Neuronal stem cell (in vitro differentiated cells): ENCODE results near the gene BRD8.

Experiments used
- DNase-seq: peaks from one replicate; pipeline ENCODE4 v3.0.0-alpha.2; 2013; ENCODE audit warnings: low spot score
- H2AFZ ChIP-seq: one replicate; pipeline ENCODE4 v1.6.1; 2013; ENCODE audit warnings: mild to moderate bottlenecking, low read length, inconsistent platforms
- H2AK5ac ChIP-seq: 2 replicates; pipeline ENCODE4 v1.6.1; 2013; ENCODE audit warnings: low read depth, mild to moderate bottlenecking, inconsistent platforms, low read length, moderate library complexity, mixed read lengths
- H2BK120ac ChIP-seq: 2 replicates; pipeline ENCODE4 v1.6.1; 2013; ENCODE audit warnings: low read depth, mild to moderate bottlenecking, inconsistent platforms, low read length, moderate library complexity, mixed read lengths
- H2BK12ac ChIP-seq: one replicate; pipeline ENCODE4 v1.6.1; 2013; ENCODE audit warnings: low read length, inconsistent platforms
- H2BK15ac ChIP-seq: 2 replicates; pipeline ENCODE4 v1.6.1; 2013; ENCODE audit warnings: mild to moderate bottlenecking, low read length, inconsistent platforms, mixed read lengths
- H2BK5ac ChIP-seq: one replicate; pipeline ENCODE4 v1.6.1; 2013; ENCODE audit warnings: inconsistent platforms, mild to moderate bottlenecking, low read length, moderate library complexity
- H3K14ac ChIP-seq: one replicate; pipeline ENCODE4 v1.6.1; 2013; ENCODE audit warnings: low read length, inconsistent platforms
- H3K18ac ChIP-seq: 2 replicates; pipeline ENCODE4 v1.6.1; 2013; ENCODE audit warnings: low read length, inconsistent platforms
- H3K23ac ChIP-seq: 2 replicates; pipeline ENCODE4 v1.6.1; 2013; ENCODE audit warnings: low read depth, mild to moderate bottlenecking, mixed read lengths, low read length, inconsistent platforms; ENCODE audit not compliant: poor library complexity
- H3K27ac ChIP-seq: replicated peaks from 3 replicates; pipeline ENCODE4 v1.5.1; 2013; ENCODE audit warnings: low read length, inconsistent platforms
- H3K27me3 ChIP-seq, 3 experiments: 2 replicates each; pipeline ENCODE4 v1.6.1; 2013; ENCODE audit warnings: low read length in 3 of 3, mild to moderate bottlenecking in 2 of 3, inconsistent platforms in 1 of 3, low read depth in 1 of 3, mixed read lengths in 1 of 3, moderate library complexity in 1 of 3; ENCODE audit not compliant: control insufficient read depth in 3 of 3, insufficient read depth in 3 of 3
- H3K36me3 ChIP-seq, 2 donors: replicated peaks in 1 of 2; 2 replicates each; pipeline ENCODE4 v1.6.1; 2013; ENCODE audit warnings: low read length in 2 of 2; ENCODE audit not compliant: control insufficient read depth in 2 of 2, insufficient read depth in 2 of 2
- H3K4ac ChIP-seq: 2 replicates; pipeline ENCODE4 v1.6.1; 2013; ENCODE audit warnings: inconsistent platforms, mild to moderate bottlenecking, low read length, moderate library complexity
- H3K4me1 ChIP-seq, 2 donors: 1 replicate in 1 of 2; 2 replicates in 1 of 2; pipeline ENCODE4 v1.6.1; 2013; ENCODE audit warnings: low read length in 2 of 2, low read depth in 1 of 2; ENCODE audit not compliant: control insufficient read depth in 2 of 2, insufficient read depth in 1 of 2
- H3K4me2 ChIP-seq: one replicate; pipeline ENCODE4 v1.6.1; 2013; ENCODE audit warnings: mild to moderate bottlenecking, low read length, inconsistent platforms; ENCODE audit not compliant: insufficient read depth, poor library complexity, severe bottlenecking
- H3K4me3 ChIP-seq, 2 donors: 2 replicates each; pipeline ENCODE4 v1.5.1; 2013; ENCODE audit warnings: low read length in 2 of 2, mild to moderate bottlenecking in 2 of 2, inconsistent platforms in 1 of 2, moderate library complexity in 1 of 2
- H3K79me1 ChIP-seq: one replicate; pipeline ENCODE4 v1.6.1; 2013; ENCODE audit warnings: low read depth, mild to moderate bottlenecking, inconsistent platforms, low read length, moderate library complexity
- H3K9ac ChIP-seq: one replicate; pipeline ENCODE4 v1.6.1; 2013; ENCODE audit warnings: mild to moderate bottlenecking, low read depth, low read length, inconsistent platforms; ENCODE audit not compliant: poor library complexity
- H3K9me3 ChIP-seq, 2 donors: replicated peaks in 1 of 2; 2 replicates each; pipeline versions ENCODE3 to v1.6.1; 2013; ENCODE audit warnings: low read length in 2 of 2, mild to moderate bottlenecking in 2 of 2, inconsistent platforms in 1 of 2, low read depth in 1 of 2, mixed read lengths in 1 of 2, moderate library complexity in 1 of 2; ENCODE audit not compliant: control insufficient read depth in 2 of 2, insufficient read depth in 1 of 2
- H4K8ac ChIP-seq: one replicate; pipeline ENCODE4 v1.6.1; 2013; ENCODE audit warnings: low read depth, mild to moderate bottlenecking, inconsistent platforms, low read length, moderate library complexity
- H4K91ac ChIP-seq: one replicate; pipeline ENCODE4 v1.6.1; 2013; ENCODE audit warnings: low read length, low read depth, mild to moderate bottlenecking, inconsistent platforms; ENCODE audit not compliant: poor library complexity
- WGBS, 2 donors: extraction: QIAGEN DNeasy Blood & Tissue Kit; methylation state at CpG; one replicate each; pipeline ENCODE4 v1.1.7; 2013; ENCODE audit warnings: missing lambda C conversion rate in 2 of 2, mixed read lengths in 1 of 2; ENCODE audit not compliant: insufficient read length in 2 of 2, insufficient replicate concordance in 1 of 2; ENCODE audit errors: extremely low coverage in 2 of 2; 5-methylcytosine and 5-hydroxymethylcytosine counted together

The BRD8 gene

DNA sequence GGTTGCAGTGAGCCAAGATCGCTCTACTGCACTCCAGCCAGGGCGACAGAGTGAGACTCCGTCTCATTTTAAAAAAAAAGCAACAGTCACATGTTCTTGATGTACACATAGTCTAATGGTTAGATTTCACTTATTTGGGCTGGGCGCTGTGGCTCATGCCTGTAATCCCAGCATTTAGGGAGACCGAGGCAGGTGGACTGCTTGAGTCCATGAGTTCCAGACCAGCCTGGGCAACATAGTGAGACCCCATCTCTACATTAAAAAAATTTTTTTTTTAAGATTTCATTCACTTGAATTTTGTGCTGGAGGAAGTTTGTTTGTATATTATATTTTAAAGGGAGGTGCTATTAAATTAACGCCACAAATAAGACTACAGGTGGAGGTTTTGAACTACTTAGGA, 72.7 kb downstream of the BRD8 start:
- no peaks in the 10 kb centered on the region for H3K79me1 ChIP-seq
- H2AFZ ChIP-seq: no peak overlapping the region
- H3K4ac ChIP-seq: no peak overlapping the region
- peaks cover 0 to 6% of the 10 kb centered on the region in 2 donors for H3K4me1 ChIP-seq
- no peak overlapping the region for H3K27ac ChIP-seq
- no peak overlapping the region for H4K91ac ChIP-seq
- H3K9ac ChIP-seq: no peak overlapping the region
- WGBS, 2 donors: no CpG with 5 or more reads among the region's 6 CpGs
- no peak overlapping the region for H2AK5ac ChIP-seq
- H2BK12ac ChIP-seq: no peak overlapping the region
- DNase-seq: no peak
- no peak overlapping the region for H3K18ac ChIP-seq
- no peaks in the 10 kb centered on the region for H3K36me3 ChIP-seq
- no peak overlapping the region for H3K4me2 ChIP-seq
- no peak overlapping the region for H3K4me3 ChIP-seq
- H2BK120ac ChIP-seq: no peak overlapping the region
- no peaks in the 10 kb centered on the region for H3K9me3 ChIP-seq
- H3K23ac ChIP-seq: no peak overlapping the region
- no peak overlapping the region for H3K14ac ChIP-seq
- H4K8ac ChIP-seq: no peak overlapping the region
- H2BK15ac ChIP-seq: no peak overlapping the region
- no peak overlapping the region for H2BK5ac ChIP-seq
- H3K27me3 ChIP-seq: peaks cover 0 to 13% (median 0%) of the 10 kb centered on the region in 3 experiments

DNA sequence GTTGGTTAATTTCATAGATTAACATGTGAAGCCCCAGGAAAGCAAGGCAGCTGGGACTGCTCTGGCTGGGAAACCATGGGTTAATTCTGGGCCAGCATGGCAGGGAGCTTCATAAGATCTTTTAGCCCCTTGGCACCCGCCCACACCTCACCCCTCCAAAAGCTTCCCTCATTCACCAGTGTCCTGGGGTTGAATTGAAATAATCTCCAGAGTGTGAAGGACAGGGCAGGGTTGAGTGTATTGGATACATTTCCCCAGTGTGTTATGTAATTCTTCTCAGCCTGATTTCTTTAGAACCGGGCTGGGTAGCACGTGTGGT, 75.2 kb downstream of the BRD8 start:
- H3K18ac ChIP-seq: no peak overlapping the region
- no peak overlapping the region for H2BK12ac ChIP-seq
- no peak for DNase-seq
- H2AK5ac ChIP-seq: no peak overlapping the region
- H3K23ac ChIP-seq: no peak overlapping the region
- no peak overlapping the region for H4K8ac ChIP-seq
- WGBS, 2 donors: no CpG with 5 or more reads among the region's 3 CpGs
- no peak overlapping the region for H4K91ac ChIP-seq
- H2AFZ ChIP-seq: no peak overlapping the region
- no peak overlapping the region for H3K27ac ChIP-seq
- no peak overlapping the region for H3K14ac ChIP-seq
- no peak overlapping the region for H2BK15ac ChIP-seq
- no peaks in the 10 kb centered on the region for H3K36me3 ChIP-seq
- no peak overlapping the region for H3K9ac ChIP-seq
- no peak overlapping the region for H3K4me2 ChIP-seq
- H3K79me1 ChIP-seq: no peaks in the 10 kb centered on the region
- no peak overlapping the region for H2BK5ac ChIP-seq
- no peaks in the 10 kb centered on the region for H3K9me3 ChIP-seq
- H2BK120ac ChIP-seq: no peak overlapping the region
- peaks cover 0 to 9% (median 0%) of the 10 kb centered on the region in 3 experiments for H3K27me3 ChIP-seq
- H3K4ac ChIP-seq: no peak overlapping the region
- peaks cover 0 to 2% of the 10 kb centered on the region in 2 donors for H3K4me1 ChIP-seq
- no peak overlapping the region for H3K4me3 ChIP-seq

DNA sequence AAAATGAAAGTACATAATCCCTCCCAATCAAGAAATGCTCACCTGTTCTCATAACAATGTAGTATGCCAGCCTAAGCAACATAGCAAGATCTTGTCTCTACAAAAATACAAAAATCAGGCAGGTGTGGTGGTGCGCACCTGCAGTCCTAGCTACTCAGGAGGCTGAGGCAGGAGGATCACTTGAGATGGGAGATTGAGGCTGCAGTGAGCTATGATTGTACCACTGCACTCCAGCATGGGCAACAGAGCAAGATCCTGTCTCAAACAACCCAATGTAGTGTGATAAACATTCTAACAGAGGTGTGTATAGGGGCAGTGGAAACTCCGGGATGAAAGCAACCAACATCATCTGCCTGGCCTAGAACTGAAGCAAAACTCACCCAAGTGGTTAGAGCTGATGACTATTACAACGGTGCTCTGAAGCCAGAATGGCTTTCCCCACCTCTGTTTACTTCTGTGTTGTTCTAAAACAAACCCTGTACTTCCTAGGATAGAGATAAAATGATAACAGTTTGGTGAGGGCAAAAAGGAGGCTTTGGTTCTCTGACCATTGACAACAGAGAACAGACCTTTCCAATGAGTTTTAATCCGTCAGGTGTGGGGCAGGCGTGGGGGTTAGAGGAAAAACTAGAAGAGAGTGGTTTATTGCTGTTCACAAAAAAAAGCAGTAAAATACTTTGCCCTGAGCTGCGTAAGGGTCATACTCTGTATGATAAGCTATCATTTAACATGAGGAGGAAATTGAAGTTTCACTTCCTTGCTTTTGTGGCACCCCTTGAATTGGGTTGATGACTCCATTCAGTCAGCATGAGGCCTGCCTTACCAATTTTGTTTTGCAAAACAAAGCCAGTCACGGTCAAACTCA, 75.7 kb downstream of the BRD8 start:
- no peak overlapping the region for H3K14ac ChIP-seq
- no peak overlapping the region for H2BK15ac ChIP-seq
- no peaks in the 10 kb centered on the region for H3K36me3 ChIP-seq
- WGBS, 2 donors: no CpG with 5 or more reads among the region's 7 CpGs
- H3K27ac ChIP-seq: no peak overlapping the region
- H3K79me1 ChIP-seq: no peaks in the 10 kb centered on the region
- H2AFZ ChIP-seq: no peak overlapping the region
- H3K9me3 ChIP-seq: no peaks in the 10 kb centered on the region
- H3K4me2 ChIP-seq: no peak overlapping the region
- H2BK5ac ChIP-seq: no peak overlapping the region
- H3K9ac ChIP-seq: no peak overlapping the region
- peaks cover 0 to 2% of the 10 kb centered on the region in 2 donors for H3K4me1 ChIP-seq
- DNase-seq: no peak
- no peak overlapping the region for H3K4me3 ChIP-seq
- no peak overlapping the region for H2BK12ac ChIP-seq
- H4K8ac ChIP-seq: no peak overlapping the region
- H2AK5ac ChIP-seq: no peak overlapping the region
- H3K27me3 ChIP-seq: peaks cover 0 to 9% (median 0%) of the 10 kb centered on the region in 3 experiments
- H2BK120ac ChIP-seq: no peak overlapping the region
- H3K4ac ChIP-seq: no peak overlapping the region
- H3K23ac ChIP-seq: no peak overlapping the region
- no peak overlapping the region for H3K18ac ChIP-seq
- no peak overlapping the region for H4K91ac ChIP-seq

DNA sequence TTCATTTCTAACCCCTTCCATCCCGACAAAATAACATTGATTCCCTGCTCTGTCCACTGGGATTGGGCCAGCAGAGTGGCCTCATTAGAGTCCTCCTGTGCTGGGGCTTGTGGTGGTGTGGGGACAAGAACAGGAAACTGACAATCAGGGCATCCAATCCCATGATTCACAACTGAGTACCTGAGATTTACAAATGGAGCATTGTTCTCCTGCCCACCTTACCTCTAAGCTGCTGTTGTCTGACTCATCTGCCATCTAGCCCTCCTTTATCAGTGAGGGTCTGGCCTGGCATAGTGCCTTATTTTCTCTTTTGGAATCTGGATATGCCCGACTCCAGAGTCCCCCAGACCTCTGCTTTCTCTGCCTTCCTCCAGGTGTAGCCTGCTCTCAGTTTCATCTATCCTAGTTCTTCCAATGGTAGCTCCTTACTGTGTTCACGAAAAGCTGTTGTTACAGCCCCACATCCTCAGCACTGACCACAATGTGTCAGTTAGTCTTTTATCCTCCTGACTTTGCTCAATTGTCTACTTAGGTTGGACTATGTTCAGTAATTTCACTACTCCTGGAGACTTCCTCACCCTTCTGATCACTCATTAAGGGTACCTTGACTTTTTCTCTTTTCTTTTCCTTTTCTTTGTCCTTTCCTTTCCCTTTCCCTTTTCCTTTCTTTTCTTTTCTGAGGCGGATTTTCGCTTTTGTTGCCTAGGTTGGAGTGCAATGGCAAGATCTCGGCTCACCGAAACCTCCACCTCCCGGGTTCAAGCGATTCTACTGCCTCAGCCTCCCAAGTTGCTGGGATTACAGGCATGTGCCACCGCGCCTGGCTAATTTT, 81.2 kb downstream of the BRD8 start:
- H2BK15ac ChIP-seq: no peak overlapping the region
- no peaks in the 10 kb centered on the region for H3K9me3 ChIP-seq
- H3K9ac ChIP-seq: no peak overlapping the region
- no peak for DNase-seq
- peak overlapping the region; percentile 53 for H3K23ac ChIP-seq
- H3K36me3 ChIP-seq: no peaks in the 10 kb centered on the region
- H4K91ac ChIP-seq: no peak overlapping the region
- no peak overlapping the region for H3K18ac ChIP-seq
- H3K4me1 ChIP-seq: peaks cover 0 to 6% of the 10 kb centered on the region in 2 donors
- H3K4me3 ChIP-seq: no peak overlapping the region
- H3K27me3 ChIP-seq: peaks cover 0 to 38% (median 0%) of the 10 kb centered on the region in 3 experiments
- H3K14ac ChIP-seq: no peak overlapping the region
- no peak overlapping the region for H2AK5ac ChIP-seq
- no peak overlapping the region for H2BK120ac ChIP-seq
- H2BK5ac ChIP-seq: no peak overlapping the region
- H2BK12ac ChIP-seq: no peak overlapping the region
- H3K4ac ChIP-seq: no peak overlapping the region
- no CpG with 5 or more reads among the region's 11 CpGs for WGBS, 2 donors
- no peaks in the 10 kb centered on the region for H3K79me1 ChIP-seq
- H2AFZ ChIP-seq: no peak overlapping the region
- H3K27ac ChIP-seq: no peak overlapping the region
- no peak overlapping the region for H3K4me2 ChIP-seq
- no peak overlapping the region for H4K8ac ChIP-seq
